ENCODE measurements around the gene TUBA1A.
"Not testable (repeated sequence)": the region's sequence is repeated elsewhere in the genome, so short reads cannot be mapped to it uniquely, and the experiment has no call there.

The TUBA1A gene

GRCh38 chr12:49188916-49189367 is at the start of gene TUBA1A:
TUBA1A (minus strand) TSS chr12:49189080; CDS start chr12:49188979, 101 bp downstream.
- peak; percentile 98 to 99 for DNase-seq

- no peak for DNase-seq
Observed at GRCh38 chr12:49236423-49236822, 47.5 kb upstream of the TUBA1A start.

GRCh38 chr12:49233842-49234526 is 45.1 kb upstream of the TUBA1A start:
- DNase-seq, result peak; percentile 38 to 86

- no peak for DNase-seq
Observed at GRCh38 chr12:49232940-49233841, 44.3 kb upstream of the TUBA1A start.

GRCh38 chr12:49231878-49232655 is 43.2 kb upstream of the TUBA1A start:
- no peak for DNase-seq

- DNase-seq, result peak in 1 of 2 donors; percentile 3
Observed at GRCh38 chr12:49230805-49231194, 41.9 kb upstream of the TUBA1A start.

- no peak for DNase-seq
Observed at GRCh38 chr12:49230176-49230804, 41.4 kb upstream of the TUBA1A start.

GRCh38 chr12:49228653-49229052 is 39.8 kb upstream of the TUBA1A start:
- DNase-seq, result no peak

- DNase-seq, result no peak
Observed at GRCh38 chr12:49227713-49228112, 38.8 kb upstream of the TUBA1A start.

GRCh38 chr12:49225576-49226166 is 36.8 kb upstream of the TUBA1A start:
- no peak for DNase-seq

GRCh38 chr12:49223590-49224369 is 34.9 kb upstream of the TUBA1A start:
- no peak for DNase-seq

- DNase-seq, result no peak
Observed at GRCh38 chr12:49223122-49223521, 34.2 kb upstream of the TUBA1A start.

GRCh38 chr12:49220972-49221371 is 32.1 kb upstream of the TUBA1A start:
- no peak for DNase-seq

GRCh38 chr12:49219417-49220026 is 30.6 kb upstream of the TUBA1A start:
- DNase-seq, result no peak

GRCh38 chr12:49212572-49212971 is 23.7 kb upstream of the TUBA1A start:
- no peak for DNase-seq

- DNase-seq, result not testable (repeated sequence)
Observed at GRCh38 chr12:49210703-49211102, 21.8 kb upstream of the TUBA1A start.

GRCh38 chr12:49208676-49209075 is 19.8 kb upstream of the TUBA1A start:
- DNase-seq, result no peak

GRCh38 chr12:49208146-49208545 is 19.3 kb upstream of the TUBA1A start:
- no peak for DNase-seq

- no peak for DNase-seq
Observed at GRCh38 chr12:49206389-49206788, 17.5 kb upstream of the TUBA1A start.

- peak; percentile 34 to 35 for DNase-seq
Observed at GRCh38 chr12:49201595-49202295, 12.9 kb upstream of the TUBA1A start.

Measured in CD4-positive, alpha-beta T cell treated with Interleukin-1 beta for 1 hour (primary cell).